22Rv1 (cell line): ENCODE measurements around the gene BMP7.
"Not testable (repeated sequence)": the region's sequence is repeated elsewhere in the genome, so short reads cannot be mapped to it uniquely, and the experiment has no call there.

Experiments used
- H3K27ac ChIP-seq: fragments of 450-650 bp; 2 replicates; pipeline ENCODE4 v1.5.1; 2017
- ZFX ChIP-seq: fragments of 450-650 bp; IDR thresholded peaks from 2 replicates; pipeline ENCODE4 v1.6.1; 2017; ENCODE audit warnings: antibody characterized with exemption, borderline replicate concordance
- TF ChIP-seq, protein P1 (sequence below): fragments of 450-650 bp; IDR thresholded peaks from 2 replicates; pipeline ENCODE4 v1.5.1; 2017; ENCODE audit warnings: mild to moderate bottlenecking

BMP7 gene

GRCh38 chr20:57287901-57288300, 21.5 kb upstream of the BMP7 start:
- TF ChIP-seq ZFX: no peak
- TF ChIP-seq, protein P1, sequence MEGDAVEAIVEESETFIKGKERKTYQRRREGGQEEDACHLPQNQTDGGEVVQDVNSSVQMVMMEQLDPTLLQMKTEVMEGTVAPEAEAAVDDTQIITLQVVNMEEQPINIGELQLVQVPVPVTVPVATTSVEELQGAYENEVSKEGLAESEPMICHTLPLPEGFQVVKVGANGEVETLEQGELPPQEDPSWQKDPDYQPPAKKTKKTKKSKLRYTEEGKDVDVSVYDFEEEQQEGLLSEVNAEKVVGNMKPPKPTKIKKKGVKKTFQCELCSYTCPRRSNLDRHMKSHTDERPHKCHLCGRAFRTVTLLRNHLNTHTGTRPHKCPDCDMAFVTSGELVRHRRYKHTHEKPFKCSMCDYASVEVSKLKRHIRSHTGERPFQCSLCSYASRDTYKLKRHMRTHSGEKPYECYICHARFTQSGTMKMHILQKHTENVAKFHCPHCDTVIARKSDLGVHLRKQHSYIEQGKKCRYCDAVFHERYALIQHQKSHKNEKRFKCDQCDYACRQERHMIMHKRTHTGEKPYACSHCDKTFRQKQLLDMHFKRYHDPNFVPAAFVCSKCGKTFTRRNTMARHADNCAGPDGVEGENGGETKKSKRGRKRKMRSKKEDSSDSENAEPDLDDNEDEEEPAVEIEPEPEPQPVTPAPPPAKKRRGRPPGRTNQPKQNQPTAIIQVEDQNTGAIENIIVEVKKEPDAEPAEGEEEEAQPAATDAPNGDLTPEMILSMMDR: no peak

DNA sequence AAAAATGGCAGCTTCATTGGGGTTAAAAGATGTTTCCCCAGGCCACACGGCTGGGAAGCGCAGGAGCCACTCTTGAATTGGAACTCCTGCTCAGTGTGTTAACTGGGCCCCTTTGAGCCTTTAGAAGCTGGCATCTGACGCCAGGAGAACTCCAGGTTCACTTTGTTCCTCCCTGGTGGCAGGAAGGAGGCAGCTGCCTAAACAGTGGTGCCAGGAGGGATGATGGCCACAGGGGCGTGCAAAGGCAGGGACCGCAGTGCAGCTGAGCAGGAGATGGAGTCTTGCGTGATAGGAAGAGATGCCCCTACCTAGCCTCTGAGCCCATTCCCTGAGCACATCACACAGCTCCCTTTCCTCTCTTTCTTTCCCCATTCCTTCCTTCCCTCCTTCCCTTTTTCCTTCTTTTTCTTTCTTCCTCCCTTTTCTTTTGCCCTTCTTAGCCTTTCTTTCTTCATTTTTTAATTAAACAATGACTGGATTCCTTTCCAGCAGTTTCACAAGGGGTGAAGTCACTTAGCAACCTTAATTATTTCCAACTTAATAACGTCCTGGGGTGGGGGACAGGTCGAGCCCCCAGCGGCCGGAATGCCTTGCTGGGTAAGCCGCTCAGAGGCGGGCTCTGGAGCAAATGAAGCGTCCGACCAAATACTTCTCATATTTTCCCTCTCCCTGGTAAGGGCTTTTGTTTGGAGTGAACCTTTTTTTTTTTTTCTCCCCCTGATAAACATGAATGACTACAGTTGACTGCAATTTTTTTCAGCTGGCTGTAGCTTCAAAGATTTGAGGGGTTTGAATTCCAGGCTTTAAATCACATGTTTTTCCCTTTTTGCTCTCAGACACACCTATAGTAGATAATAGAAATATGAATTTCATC, 20.8 kb upstream of the BMP7 start:
- TF ChIP-seq, protein P1: no peak
- TF ChIP-seq ZFX: no peak
- no peak overlapping the region for H3K27ac ChIP-seq

More at GRCh38 chr20:57287901-57288300, 21.5 kb upstream of the BMP7 start:
- H3K27ac ChIP-seq: no peak overlapping the region

DNA sequence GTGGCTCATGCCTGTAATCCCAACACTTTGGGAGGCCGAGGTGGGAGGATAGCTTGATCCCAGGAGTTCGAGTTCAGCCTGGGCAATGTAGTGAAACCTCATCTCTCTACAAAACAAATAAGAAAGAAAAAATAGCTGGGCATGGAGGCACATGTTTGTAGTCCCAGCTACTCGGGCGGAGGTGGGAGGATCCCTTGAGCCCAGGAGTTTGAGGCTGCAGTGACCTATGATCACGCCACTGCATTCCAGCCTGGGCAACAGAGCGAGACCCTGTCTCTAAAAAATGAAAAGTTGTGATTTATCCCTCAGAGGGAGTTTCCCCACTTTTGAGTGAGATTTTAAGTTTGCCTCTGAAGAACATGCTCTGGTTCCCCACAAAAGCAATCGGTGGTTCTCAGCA, 17.4 kb upstream of the BMP7 start:
- TF ChIP-seq, protein P1: no peak
- TF ChIP-seq ZFX: no peak
- no peak overlapping the region for H3K27ac ChIP-seq

GRCh38 chr20:57282670-57283361, 16.4 kb upstream of the BMP7 start:
- TF ChIP-seq, protein P1: no peak
- TF ChIP-seq ZFX: no peak
- no peak overlapping the region for H3K27ac ChIP-seq

DNA sequence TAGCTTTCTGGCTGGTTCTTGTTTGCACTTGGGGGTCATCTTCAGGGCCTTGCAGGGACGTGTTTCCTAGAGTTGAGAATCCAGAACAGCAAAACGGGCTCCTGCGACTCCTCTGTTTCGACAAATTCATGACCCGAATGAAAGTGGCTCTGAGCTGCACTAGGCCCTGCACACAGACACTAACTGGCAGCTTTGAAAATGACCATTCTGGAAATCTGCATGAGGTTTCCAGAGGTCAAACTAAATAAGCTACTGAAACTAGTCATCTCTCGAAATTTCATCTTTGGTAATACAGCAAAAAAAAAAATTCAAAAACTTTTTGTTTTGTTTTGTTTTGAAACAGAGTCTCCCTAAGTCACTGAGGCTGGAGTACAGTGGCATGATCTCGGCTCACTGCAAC, 15.5 kb upstream of the BMP7 start:
- no peak overlapping the region for H3K27ac ChIP-seq
- TF ChIP-seq ZFX: no peak
- TF ChIP-seq, protein P1: no peak

- TF ChIP-seq, protein P1: no peak
- no peak for TF ChIP-seq ZFX
- no peak overlapping the region for H3K27ac ChIP-seq
These were observed 13.8 kb upstream of the BMP7 start for GRCh38 chr20:57280221-57280620.

GRCh38 chr20:57279548-57279947, 13.1 kb upstream of the BMP7 start:
- H3K27ac ChIP-seq: not testable (repeated sequence)
